ENCODE results near the gene VPS35L. TPM values are rescaled to one million over a fixed set of nuclear protein-coding genes. Genes with fewer than 3 reads are reported as not detected.

The VPS35L gene
- total and polyA plus RNA-seq, 2 of the 13 experiments (the other 11 are each of a cell fraction or from before 2014, with no cell fraction given): 1.4 to 1.6 TPM

- TF ChIP-seq HDAC6 (IDR thresholded peaks at IDR 0.05; ENCODE audit: low read depth, low read length) (no peak), ZFAT (CRISPR knock-in tag; conservative IDR thresholded peaks at IDR 0.05) (no peak), ZNF670 (CRISPR knock-in tag; IDR thresholded peaks at IDR 0.05; ENCODE audit: borderline replicate concordance) (peak; percentile 75; the same call in 1 of the 2 replicates), ZNF572 (CRISPR knock-in tag; IDR thresholded peaks at IDR 0.05) (no peak; the same call in 1 of the 2 replicates), NCOA5 (CRISPR knock-in tag; IDR thresholded peaks at IDR 0.05) (no peak), GMEB2 (CRISPR knock-in tag; IDR thresholded peaks at IDR 0.05; ENCODE audit: low read depth) (peak; percentile 34; the same call in 1 of the 2 replicates), HNRNPL (IDR thresholded peaks at IDR 0.05; ENCODE audit: low read depth, low read length) (peak; percentile 70), ZNF318 (CRISPR knock-in tag; IDR thresholded peaks at IDR 0.05) (no peak)
- TF ChIP-seq, protein P1, sequence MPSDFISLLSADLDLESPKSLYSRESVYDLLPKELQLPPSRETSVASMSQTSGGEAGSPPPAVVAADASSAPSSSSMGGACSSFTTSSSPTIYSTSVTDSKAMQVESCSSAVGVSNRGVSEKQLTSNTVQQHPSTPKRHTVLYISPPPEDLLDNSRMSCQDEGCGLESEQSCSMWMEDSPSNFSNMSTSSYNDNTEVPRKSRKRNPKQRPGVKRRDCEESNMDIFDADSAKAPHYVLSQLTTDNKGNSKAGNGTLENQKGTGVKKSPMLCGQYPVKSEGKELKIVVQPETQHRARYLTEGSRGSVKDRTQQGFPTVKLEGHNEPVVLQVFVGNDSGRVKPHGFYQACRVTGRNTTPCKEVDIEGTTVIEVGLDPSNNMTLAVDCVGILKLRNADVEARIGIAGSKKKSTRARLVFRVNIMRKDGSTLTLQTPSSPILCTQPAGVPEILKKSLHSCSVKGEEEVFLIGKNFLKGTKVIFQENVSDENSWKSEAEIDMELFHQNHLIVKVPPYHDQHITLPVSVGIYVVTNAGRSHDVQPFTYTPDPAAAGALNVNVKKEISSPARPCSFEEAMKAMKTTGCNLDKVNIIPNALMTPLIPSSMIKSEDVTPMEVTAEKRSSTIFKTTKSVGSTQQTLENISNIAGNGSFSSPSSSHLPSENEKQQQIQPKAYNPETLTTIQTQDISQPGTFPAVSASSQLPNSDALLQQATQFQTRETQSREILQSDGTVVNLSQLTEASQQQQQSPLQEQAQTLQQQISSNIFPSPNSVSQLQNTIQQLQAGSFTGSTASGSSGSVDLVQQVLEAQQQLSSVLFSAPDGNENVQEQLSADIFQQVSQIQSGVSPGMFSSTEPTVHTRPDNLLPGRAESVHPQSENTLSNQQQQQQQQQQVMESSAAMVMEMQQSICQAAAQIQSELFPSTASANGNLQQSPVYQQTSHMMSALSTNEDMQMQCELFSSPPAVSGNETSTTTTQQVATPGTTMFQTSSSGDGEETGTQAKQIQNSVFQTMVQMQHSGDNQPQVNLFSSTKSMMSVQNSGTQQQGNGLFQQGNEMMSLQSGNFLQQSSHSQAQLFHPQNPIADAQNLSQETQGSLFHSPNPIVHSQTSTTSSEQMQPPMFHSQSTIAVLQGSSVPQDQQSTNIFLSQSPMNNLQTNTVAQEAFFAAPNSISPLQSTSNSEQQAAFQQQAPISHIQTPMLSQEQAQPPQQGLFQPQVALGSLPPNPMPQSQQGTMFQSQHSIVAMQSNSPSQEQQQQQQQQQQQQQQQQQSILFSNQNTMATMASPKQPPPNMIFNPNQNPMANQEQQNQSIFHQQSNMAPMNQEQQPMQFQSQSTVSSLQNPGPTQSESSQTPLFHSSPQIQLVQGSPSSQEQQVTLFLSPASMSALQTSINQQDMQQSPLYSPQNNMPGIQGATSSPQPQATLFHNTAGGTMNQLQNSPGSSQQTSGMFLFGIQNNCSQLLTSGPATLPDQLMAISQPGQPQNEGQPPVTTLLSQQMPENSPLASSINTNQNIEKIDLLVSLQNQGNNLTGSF (CRISPR knock-in tag; IDR thresholded peaks at IDR 0.05): peak; percentile 46; the same call in 1 of the 2 replicates
Observed at GRCh38 chr16:19555186-19555937, at the start of gene VPS35L (continued).

All from HepG2 (cell line).